ENCODE results near the gene CAPZA2.
"Not testable (repeated sequence)": the region's sequence is repeated elsewhere in the genome, so short reads cannot be mapped to it uniquely, and the experiment has no call there.

CAPZA2 gene

GRCh38 chr7:116953906-116954838, 91.8 kb downstream of the CAPZA2 start:
- peak; percentile 97 for DNase-seq (ENCODE audit: low spot score)

GRCh38 chr7:116955340-116955739, 93.0 kb downstream of the CAPZA2 start:
- DNase-seq (ENCODE audit: low spot score): no peak

GRCh38 chr7:116955801-116956476, 93.6 kb downstream of the CAPZA2 start:
- DNase-seq (ENCODE audit: low spot score): no peak

GRCh38 chr7:116956477-116956804, 94.1 kb downstream of the CAPZA2 start:
- DNase-seq (ENCODE audit: low spot score): no peak

- DNase-seq (ENCODE audit: low spot score): no peak
Measured at GRCh38 chr7:116957874-116958273, 95.5 kb downstream of the CAPZA2 start.

GRCh38 chr7:116961966-116962673, 99.7 kb downstream of the CAPZA2 start:
- DNase-seq (ENCODE audit: low spot score): not testable (repeated sequence)

- no peak for DNase-seq (ENCODE audit: low spot score)
Measured at GRCh38 chr7:116963234-116963633, 100.8 kb downstream of the CAPZA2 start.

- no peak for DNase-seq (ENCODE audit: low spot score)
Measured at GRCh38 chr7:116966601-116967000, 104.2 kb downstream of the CAPZA2 start.

GRCh38 chr7:116967254-116967922, 105.0 kb downstream of the CAPZA2 start:
- no peak for DNase-seq (ENCODE audit: low spot score)

GRCh38 chr7:116967983-116968382, 105.6 kb downstream of the CAPZA2 start:
- DNase-seq (ENCODE audit: low spot score): no peak

- no peak for DNase-seq (ENCODE audit: low spot score)
Measured at GRCh38 chr7:116968631-116969030, 106.2 kb downstream of the CAPZA2 start.

- DNase-seq (ENCODE audit: low spot score): no peak
Measured at GRCh38 chr7:116969371-116969902, 107.0 kb downstream of the CAPZA2 start.

GRCh38 chr7:116970238-116970910, 108.0 kb downstream of the CAPZA2 start:
- no peak for DNase-seq (ENCODE audit: low spot score)

GRCh38 chr7:116971153-116971552, 108.8 kb downstream of the CAPZA2 start:
- DNase-seq (ENCODE audit: low spot score): not testable (repeated sequence)

All from RKO (cell line).